ENCODE results near the gene AMPH. TPM values are rescaled to one million over a fixed set of nuclear protein-coding genes. Genes with fewer than 3 reads are reported as not detected.

AMPH gene
- total RNA-seq, 1 donor from 2014 or later: 0.25 TPM

DNA sequence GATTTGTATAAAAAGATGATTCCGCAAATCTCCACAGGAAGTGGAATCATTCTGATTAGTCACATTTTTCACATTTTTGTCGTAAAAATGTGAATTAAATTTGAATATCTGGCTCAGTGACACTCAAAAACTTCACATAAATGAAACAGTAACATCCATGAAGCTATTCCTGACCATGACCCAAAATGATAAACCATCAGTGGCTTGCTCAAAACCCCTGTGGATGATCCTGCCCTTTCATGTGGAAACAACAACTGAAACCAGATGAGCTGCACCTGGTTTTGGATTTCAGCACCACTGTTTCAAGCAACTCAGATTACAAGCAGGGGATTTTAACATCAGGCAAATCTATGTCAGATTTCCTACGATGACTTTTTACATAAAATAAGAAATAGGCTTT lies 80.3 kb downstream of the AMPH start:
- TF ChIP-seq, protein P1, sequence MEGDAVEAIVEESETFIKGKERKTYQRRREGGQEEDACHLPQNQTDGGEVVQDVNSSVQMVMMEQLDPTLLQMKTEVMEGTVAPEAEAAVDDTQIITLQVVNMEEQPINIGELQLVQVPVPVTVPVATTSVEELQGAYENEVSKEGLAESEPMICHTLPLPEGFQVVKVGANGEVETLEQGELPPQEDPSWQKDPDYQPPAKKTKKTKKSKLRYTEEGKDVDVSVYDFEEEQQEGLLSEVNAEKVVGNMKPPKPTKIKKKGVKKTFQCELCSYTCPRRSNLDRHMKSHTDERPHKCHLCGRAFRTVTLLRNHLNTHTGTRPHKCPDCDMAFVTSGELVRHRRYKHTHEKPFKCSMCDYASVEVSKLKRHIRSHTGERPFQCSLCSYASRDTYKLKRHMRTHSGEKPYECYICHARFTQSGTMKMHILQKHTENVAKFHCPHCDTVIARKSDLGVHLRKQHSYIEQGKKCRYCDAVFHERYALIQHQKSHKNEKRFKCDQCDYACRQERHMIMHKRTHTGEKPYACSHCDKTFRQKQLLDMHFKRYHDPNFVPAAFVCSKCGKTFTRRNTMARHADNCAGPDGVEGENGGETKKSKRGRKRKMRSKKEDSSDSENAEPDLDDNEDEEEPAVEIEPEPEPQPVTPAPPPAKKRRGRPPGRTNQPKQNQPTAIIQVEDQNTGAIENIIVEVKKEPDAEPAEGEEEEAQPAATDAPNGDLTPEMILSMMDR (IDR thresholded peaks at IDR 0.05; ENCODE audit: insufficient read depth, low read length, poor library complexity, severe bottlenecking): no peak
- no peaks in the 10 kb centered on the region for H3K36me3 ChIP-seq (ENCODE audit: control insufficient read depth, insufficient read depth, low read length)
- no peaks in the 10 kb centered on the region for H3K27me3 ChIP-seq (ENCODE audit: control insufficient read depth, insufficient read depth, low read length)
- no peak for DNase-seq (ENCODE audit: low read depth)
- H3K4me3 ChIP-seq (ENCODE audit: low read depth, low read length): no peak overlapping the region

DNA sequence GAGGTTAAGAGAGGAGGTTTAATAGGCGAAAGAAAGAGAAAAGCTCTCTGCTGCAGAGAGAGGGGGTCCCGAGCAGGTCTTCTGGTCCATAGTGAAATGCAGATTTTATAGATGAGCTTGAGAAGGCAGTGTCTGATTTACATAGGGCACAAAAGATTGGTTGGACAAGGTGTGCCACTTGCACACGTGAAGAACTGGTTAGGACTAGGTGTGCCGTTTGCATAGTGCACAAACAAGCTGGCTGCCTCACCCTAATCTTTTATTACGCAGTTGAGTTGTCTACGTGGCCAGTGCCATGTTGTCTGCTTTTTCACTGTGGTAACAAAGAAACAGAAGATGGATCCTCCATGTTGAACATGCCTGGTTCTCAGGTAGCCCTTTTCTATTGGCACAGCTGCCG lies 82.6 kb downstream of the AMPH start:
- TF ChIP-seq, protein P1 (IDR thresholded peaks at IDR 0.05; ENCODE audit: insufficient read depth, low read length, poor library complexity, severe bottlenecking): no peak
- Histone ChIP-seq H3K4me3 (ENCODE audit: low read depth, low read length) (no peak overlapping the region), H3K27me3 (ENCODE audit: control insufficient read depth, insufficient read depth, low read length) (no peaks in the 10 kb centered on the region), H3K36me3 (ENCODE audit: control insufficient read depth, insufficient read depth, low read length) (no peaks in the 10 kb centered on the region)
- DNase-seq (ENCODE audit: low read depth): no peak

DNA sequence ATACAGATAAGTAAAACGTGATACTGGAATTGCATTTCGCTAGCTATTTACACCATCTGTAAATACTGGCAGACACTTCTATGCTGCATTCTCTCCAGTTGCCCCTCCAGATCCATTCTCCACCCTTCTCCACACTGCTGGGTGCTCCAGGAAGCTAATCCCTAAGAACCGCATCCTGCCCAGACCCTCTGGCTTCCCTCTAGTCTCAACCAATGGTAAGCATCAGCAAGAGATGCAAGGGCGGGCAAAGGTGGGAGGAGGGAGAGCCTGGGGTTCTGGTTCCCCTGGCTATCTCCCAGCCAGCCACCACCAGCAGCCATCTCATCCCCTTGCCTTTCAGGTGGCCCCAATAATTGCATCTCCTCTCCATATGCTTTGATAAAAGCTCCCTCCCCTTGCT lies 84.4 kb downstream of the AMPH start:
- TF ChIP-seq, protein P1 (IDR thresholded peaks at IDR 0.05; ENCODE audit: insufficient read depth, low read length, poor library complexity, severe bottlenecking): no peak

GRCh38 chr7:38545977-38546376 lies 85.2 kb downstream of the AMPH start:
- H3K27me3 ChIP-seq (ENCODE audit: control insufficient read depth, insufficient read depth, low read length): no peaks in the 10 kb centered on the region
- DNase-seq (ENCODE audit: low read depth): no peak
- H3K36me3 ChIP-seq (ENCODE audit: control insufficient read depth, insufficient read depth, low read length): no peaks in the 10 kb centered on the region
- TF ChIP-seq, protein P1 (IDR thresholded peaks at IDR 0.05; ENCODE audit: insufficient read depth, low read length, poor library complexity, severe bottlenecking): no peak
- H3K4me3 ChIP-seq (ENCODE audit: low read depth, low read length): no peak overlapping the region

More for the DNA sequence above, 84.4 kb downstream of the AMPH start:
- H3K4me3 ChIP-seq (ENCODE audit: low read depth, low read length): no peak overlapping the region
- DNase-seq (ENCODE audit: low read depth): no peak
- H3K27me3 ChIP-seq (ENCODE audit: control insufficient read depth, insufficient read depth, low read length): no peaks in the 10 kb centered on the region
- H3K36me3 ChIP-seq (ENCODE audit: control insufficient read depth, insufficient read depth, low read length): no peaks in the 10 kb centered on the region

DNA sequence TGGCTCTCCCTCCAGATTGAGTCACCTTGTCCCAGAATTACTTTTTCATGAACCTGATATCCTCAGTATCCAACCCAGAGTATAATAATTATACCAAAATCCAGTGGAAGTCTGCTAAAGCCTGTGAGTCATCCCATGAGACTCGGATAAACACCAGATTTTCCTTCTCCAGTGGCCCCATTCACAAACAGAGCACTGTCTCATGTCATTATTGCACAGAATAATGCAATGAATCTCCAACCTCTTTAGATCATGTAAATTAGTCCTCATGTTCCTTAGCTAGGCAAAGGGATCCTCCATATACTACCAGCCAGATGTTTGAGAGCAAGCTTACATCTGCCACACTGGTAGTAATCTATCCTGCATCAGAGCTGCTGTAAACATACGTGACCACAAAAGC lies 89.0 kb downstream of the AMPH start:
- Histone ChIP-seq H3K36me3 (ENCODE audit: control insufficient read depth, insufficient read depth, low read length) (no peaks in the 10 kb centered on the region), H3K27me3 (ENCODE audit: control insufficient read depth, insufficient read depth, low read length) (no peaks in the 10 kb centered on the region), H3K4me3 (ENCODE audit: low read depth, low read length) (no peak overlapping the region)
- TF ChIP-seq, protein P1 (IDR thresholded peaks at IDR 0.05; ENCODE audit: insufficient read depth, low read length, poor library complexity, severe bottlenecking): no peak
- DNase-seq (ENCODE audit: low read depth): no peak

DNA sequence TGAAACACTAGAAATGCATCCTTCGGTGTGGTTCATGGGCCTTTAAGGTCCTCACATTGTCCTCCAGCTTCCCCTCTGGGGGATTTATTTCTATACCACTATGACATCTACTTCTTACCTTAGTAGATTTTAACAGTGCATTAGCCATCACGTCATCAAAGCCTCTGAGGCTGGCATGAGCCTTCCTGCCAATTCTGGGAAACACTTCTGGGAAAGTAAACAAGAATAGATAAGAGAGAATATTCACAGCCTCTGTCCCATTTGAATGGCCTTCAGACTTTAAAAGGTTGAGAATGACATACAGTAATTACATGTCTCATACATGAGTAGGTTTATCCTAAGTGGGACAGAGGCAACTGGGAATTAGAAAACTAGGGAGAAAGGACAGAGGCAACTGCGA lies 89.7 kb downstream of the AMPH start:
- Histone ChIP-seq H3K27me3 (ENCODE audit: control insufficient read depth, insufficient read depth, low read length) (no peaks in the 10 kb centered on the region), H3K4me3 (ENCODE audit: low read depth, low read length) (no peak overlapping the region), H3K36me3 (ENCODE audit: control insufficient read depth, insufficient read depth, low read length) (no peaks in the 10 kb centered on the region)
- TF ChIP-seq, protein P1 (IDR thresholded peaks at IDR 0.05; ENCODE audit: insufficient read depth, low read length, poor library complexity, severe bottlenecking): no peak
- no peak for DNase-seq (ENCODE audit: low read depth)

All from kidney epithelial cell (primary cell).